K562 (cell line): ENCODE measurements around the gene TSPAN18. TPM values are rescaled to one million over a fixed set of nuclear protein-coding genes. Genes with fewer than 3 reads are reported as not detected.

Experiments
- ATAC-seq: fragments of 200-7000 bp; cut with Tn5 transposase; 3 replicates; pipeline ENCODE4 v1.9.1; 2020; ENCODE audit warnings: moderate library complexity
- BruUV-seq: library from RNA; stranded (reverse); fragments of 400-500 nt; replicated peaks from 2 replicates; lab custom pipeline; 2021; lab: Mats Ljungman, UMichigan
- CTCF ChIA-PET: fragments of 300-600 bp; formaldehyde crosslinking; extraction: SDS; loops from one replicate; lab custom pipeline; 2021; ENCODE audit warnings: low intra/inter-chr PET ratio; lab: Yijun Ruan, JAX
- POLR2A ChIA-PET: fragments of 300-600, 350-650 bp; sonication (Branson Sonifier 250); formaldehyde crosslinking; extraction: SDS; loops from one replicate; lab custom pipeline; 2021; ENCODE audit warnings: antibody characterized with exemption, inconsistent platforms; lab: Yijun Ruan, JAX
- DNase-seq, 4 experiments: peaks; one replicate each; pipeline versions ENCODE4 v3.0.0 to v3.0.0-alpha.2; 2011 to 2018; ENCODE audit warnings: low spot score in 3 of 4, mixed read lengths in 3 of 4; ENCODE audit errors: extremely low read depth in 1 of 4
- FAIRE-seq: peaks from 2 replicates; lab custom pipeline; 2011; peaks lifted over from hg19 to GRCh38; lab: Jason Lieb, UNC
- H2AFZ ChIP-seq: 2 replicates; pipeline ENCODE4 v1.6.0; 2011; ENCODE audit warnings: low read depth, low read length, control low read depth, inconsistent platforms
- H3K27ac ChIP-seq: fragments of 200-600 bp; 3 replicates; pipeline ENCODE4 v1.8.0; 2011; ENCODE audit warnings: low read depth, mild to moderate bottlenecking, control low read depth, inconsistent platforms, low read length, moderate library complexity, mixed read lengths; ENCODE audit errors: extremely low read depth
- H3K27me3 ChIP-seq, 2 experiments: fragments of 300-600 bp in 1 of 2; 2 replicates in 1 of 2; 3 replicates in 1 of 2; pipeline versions ENCODE4 v1.6.0 to v1.8.0; 2011; ENCODE audit warnings: inconsistent platforms in 2 of 2, low read length in 2 of 2, mild to moderate bottlenecking in 1 of 2, mixed read lengths in 1 of 2, moderate library complexity in 1 of 2; ENCODE audit not compliant: control insufficient read depth in 2 of 2, insufficient read depth in 2 of 2
- H3K36me3 ChIP-seq: fragments of 300-600 bp; 3 replicates; pipeline ENCODE4 v1.8.0; 2011; ENCODE audit warnings: mild to moderate bottlenecking, low read length, inconsistent platforms; ENCODE audit not compliant: control insufficient read depth, insufficient read depth
- H3K4me1 ChIP-seq, 2 experiments: fragments of 200-600 bp in 1 of 2; replicated peaks in 1 of 2; 2 replicates in 1 of 2; 3 replicates in 1 of 2; pipeline versions ENCODE4 v1.5.1 to v1.8.0; 2011; ENCODE audit warnings: inconsistent platforms in 2 of 2, low read length in 2 of 2, mild to moderate bottlenecking in 1 of 2, mixed read lengths in 1 of 2, moderate library complexity in 1 of 2; ENCODE audit not compliant: control insufficient read depth in 2 of 2, insufficient read depth in 2 of 2
- H3K4me2 ChIP-seq: 2 replicates; pipeline ENCODE4 v1.6.1; 2011; ENCODE audit warnings: low read length, control low read depth, inconsistent platforms, mixed read lengths; ENCODE audit not compliant: insufficient read depth
- H3K4me3 ChIP-seq: fragments of 200-600 bp; sonication (generic), shearing (Covaris generic); 2 replicates; pipeline ENCODE4 v1.5.1; 2016; ENCODE audit warnings: control low read depth, inconsistent platforms
- H3K79me2 ChIP-seq: fragments of 200-600 bp; 3 replicates; pipeline ENCODE4 v1.8.0; 2011; ENCODE audit warnings: low read length, inconsistent platforms; ENCODE audit not compliant: control insufficient read depth, insufficient read depth
- H3K9ac ChIP-seq, 2 experiments: 2 replicates each; pipeline versions ENCODE4 v1.6.0 to v1.6.1; 2011; ENCODE audit warnings: low read depth in 2 of 2, low read length in 2 of 2, control low read depth in 1 of 2, inconsistent platforms in 1 of 2, mild to moderate bottlenecking in 1 of 2, mixed read lengths in 1 of 2; ENCODE audit not compliant: insufficient read depth in 1 of 2
- H3K9me1 ChIP-seq: one replicate; pipeline ENCODE4 v1.6.0; 2011; ENCODE audit warnings: inconsistent platforms, mild to moderate bottlenecking, low read length, moderate library complexity; ENCODE audit not compliant: control insufficient read depth, insufficient read depth
- H3K9me3 ChIP-seq: replicated peaks from 2 replicates; pipeline ENCODE4 v1.5.1; 2011; ENCODE audit warnings: low read depth, low read length, inconsistent platforms; ENCODE audit not compliant: control insufficient read depth, insufficient read depth
- H4K20me1 ChIP-seq: replicated peaks from 2 replicates; pipeline ENCODE4 v1.6.1; 2011; ENCODE audit warnings: low read length, inconsistent platforms, mixed read lengths; ENCODE audit not compliant: control insufficient read depth, insufficient read depth
- WGBS: fragments of 100-300 bp; shearing (Covaris generic); methylation state at CpG from one replicate; pipeline ENCODE4 v1.1.6; 2016; ENCODE audit warnings: low coverage, mixed read lengths; ENCODE audit not compliant: insufficient coverage; ENCODE audit errors: missing lambda C conversion rate; 5-methylcytosine and 5-hydroxymethylcytosine counted together
- in situ Hi-C: fragments of 300-500 bp; cut with MboI; formaldehyde crosslinking; loops from 4 replicates; pipeline ENCODE4 v1.15.0; 2018; ENCODE audit warnings: inconsistent platforms, mixed read lengths
- intact Hi-C: fragments of 100-400 bp; cut with micrococcal nuclease; formaldehyde crosslinking; loops from 2 replicates; pipeline ENCODE4 v1.14.2; 2022
- polyA plus RNA-seq, 8 experiments: library from polyadenylated mRNA; depleted of rRNA in 4 of 8; stranded (reverse) in 5 of 8; unstranded in 3 of 8; fragments of >200 nt; fragmentation: Nextera tagmentation in 2 of 8; fragmentation: Illumina TruSeq in 1 of 8; extraction: Ambion mirVana in 2 of 8; extraction: Trizol in 1 of 8; gene quantifications; 2 replicates each; pipeline versions ENCODE4 v1.2.1 to v1.2.3, GENCODE V29; 2011 to 2014; ENCODE audit warnings: inconsistent platforms in 1 of 8, missing spikeins in 1 of 8
- total RNA-seq, 7 experiments: library from RNA; depleted of rRNA in 6 of 7; stranded (reverse); fragments of >200 nt in 6 of 7; fragmentation: Illumina TruSeq in 2 of 7; extraction: Trizol in 2 of 7; gene quantifications; 2 replicates each; pipeline versions ENCODE4 v1.2.1 to v1.2.3, GENCODE V29; 2011 to 2021; ENCODE audit warnings: low replicate concordance in 1 of 7
- TF ChIP-seq, protein P1 (sequence below), 2 experiments: fragments of 450-650 bp in 1 of 2; sonication (generic) in 1 of 2; formaldehyde crosslinking in 1 of 2; IDR thresholded peaks in 1 of 2; conservative IDR thresholded peaks in 1 of 2; 2 replicates each; pipeline versions ENCODE4 v1.6.1 to v1.8.1; 2016 to 2023; ENCODE audit warnings: mild to moderate bottlenecking in 2 of 2, moderate library complexity in 2 of 2, inconsistent platforms in 1 of 2, missing genetic modification reagents in 1 of 2
- TF ChIP-seq, protein P2 (sequence below): sonication (generic); formaldehyde crosslinking; IDR thresholded peaks from 2 replicates; pipeline ENCODE4 v1.8.1; 2023; ENCODE audit warnings: mild to moderate bottlenecking, missing genetic modification reagents

Gene TSPAN18
- total and polyA plus RNA-seq, 9 of the 15 experiments (the other 6 are each of a cell fraction or from before 2014, with no cell fraction given), result 0.17 to 0.35 (median 0.22) TPM; not detected in 4

DNA sequence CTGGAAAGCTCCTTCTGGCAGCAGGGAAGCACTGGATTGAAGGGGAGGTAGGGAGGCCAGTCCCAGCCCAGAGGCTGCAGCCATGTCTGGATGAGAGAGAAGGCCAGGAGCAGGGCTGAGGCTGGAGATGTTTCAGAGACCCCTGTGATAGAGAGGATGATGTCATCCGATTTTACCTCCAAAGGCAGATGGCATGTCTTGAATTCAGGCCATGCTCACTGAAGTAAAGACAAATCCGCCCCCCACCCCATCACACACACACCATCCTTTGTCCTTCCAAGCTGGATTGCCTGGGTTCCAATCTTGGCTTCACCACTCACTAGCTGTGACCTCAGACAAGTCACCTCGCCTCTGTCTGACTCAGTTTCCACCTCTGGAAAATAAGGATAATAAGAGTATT lies 176.8 kb downstream of the TSPAN18 start:
- Histone ChIP-seq H3K4me2 (no peak overlapping the region), H3K27ac (no peak overlapping the region), H3K9me3 (no peaks in the 10 kb centered on the region), H4K20me1 (no peaks in the 10 kb centered on the region), H3K4me3 (no peak overlapping the region), H3K27me3 (peaks cover 0 to 26% of the 10 kb centered on the region in 2 experiments; a peak in 2 of 5 replicates), H3K36me3 (no peaks in the 10 kb centered on the region), H3K79me2 (no peaks in the 10 kb centered on the region), H3K4me1 (peaks cover 4 to 10% of the 10 kb centered on the region in 2 experiments; a peak in 4 of 5 replicates), H2AFZ (no peak overlapping the region), H3K9me1 (no peaks in the 10 kb centered on the region), H3K9ac (no peak overlapping the region)
- POLR2A ChIA-PET, result interaction anchor here (0.6 kb wide), 1 partner anchor 110 kb away, joined by 3 read pairs; no protein-coding TSS in a partner anchor
- WGBS, result 3% methylated on average over 3 of the region's 3 CpGs
- FAIRE-seq (no peak), DNase-seq (no peak), ATAC-seq (no peak)
- in situ Hi-C loops, result no loop called here
- CTCF ChIA-PET, result no interaction called here
- no TSS peak for BruUV-seq
- intact Hi-C loops, result no loop called here
- TF ChIP-seq, protein P1, sequence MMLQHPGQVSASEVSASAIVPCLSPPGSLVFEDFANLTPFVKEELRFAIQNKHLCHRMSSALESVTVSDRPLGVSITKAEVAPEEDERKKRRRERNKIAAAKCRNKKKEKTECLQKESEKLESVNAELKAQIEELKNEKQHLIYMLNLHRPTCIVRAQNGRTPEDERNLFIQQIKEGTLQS (IDR thresholded peaks at IDR 0.05), result 0 out of 2 replicates have a peak, but pooled peaks have one; percentile 26
- TF ChIP-seq, protein P1 (CRISPR knock-in tag; conservative IDR thresholded peaks at IDR 0.05), result no peak
- TF ChIP-seq, protein P2, sequence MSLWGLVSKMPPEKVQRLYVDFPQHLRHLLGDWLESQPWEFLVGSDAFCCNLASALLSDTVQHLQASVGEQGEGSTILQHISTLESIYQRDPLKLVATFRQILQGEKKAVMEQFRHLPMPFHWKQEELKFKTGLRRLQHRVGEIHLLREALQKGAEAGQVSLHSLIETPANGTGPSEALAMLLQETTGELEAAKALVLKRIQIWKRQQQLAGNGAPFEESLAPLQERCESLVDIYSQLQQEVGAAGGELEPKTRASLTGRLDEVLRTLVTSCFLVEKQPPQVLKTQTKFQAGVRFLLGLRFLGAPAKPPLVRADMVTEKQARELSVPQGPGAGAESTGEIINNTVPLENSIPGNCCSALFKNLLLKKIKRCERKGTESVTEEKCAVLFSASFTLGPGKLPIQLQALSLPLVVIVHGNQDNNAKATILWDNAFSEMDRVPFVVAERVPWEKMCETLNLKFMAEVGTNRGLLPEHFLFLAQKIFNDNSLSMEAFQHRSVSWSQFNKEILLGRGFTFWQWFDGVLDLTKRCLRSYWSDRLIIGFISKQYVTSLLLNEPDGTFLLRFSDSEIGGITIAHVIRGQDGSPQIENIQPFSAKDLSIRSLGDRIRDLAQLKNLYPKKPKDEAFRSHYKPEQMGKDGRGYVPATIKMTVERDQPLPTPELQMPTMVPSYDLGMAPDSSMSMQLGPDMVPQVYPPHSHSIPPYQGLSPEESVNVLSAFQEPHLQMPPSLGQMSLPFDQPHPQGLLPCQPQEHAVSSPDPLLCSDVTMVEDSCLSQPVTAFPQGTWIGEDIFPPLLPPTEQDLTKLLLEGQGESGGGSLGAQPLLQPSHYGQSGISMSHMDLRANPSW (CRISPR knock-in tag), result no peak
